Caco-2 (cell line): ENCODE data around the gene LRP1. TPM values are rescaled to one million over a fixed set of nuclear protein-coding genes. Genes with fewer than 3 reads are reported as not detected.

Source experiments
- BruUV-seq: library from RNA; stranded (reverse); fragments of 400-500 nt; replicated peaks from 2 replicates; lab custom pipeline; 2021; lab: Mats Ljungman, UMichigan
- CTCF ChIA-PET: fragments of 300-600 bp; sonication (Branson Sonifier 250); formaldehyde crosslinking; loops from one replicate; lab custom pipeline; 2022; ENCODE audit warnings: antibody characterized with exemption; lab: Charles Lee
- POLR2A ChIA-PET: fragments of 300-600 bp; sonication (Branson Sonifier 250); formaldehyde crosslinking; loops from one replicate; lab custom pipeline; 2022; ENCODE audit warnings: antibody characterized with exemption; lab: Charles Lee
- DNase-seq, 2 experiments: peaks; one replicate each; pipeline versions ENCODE4 v3.0.0 to v3.0.0-alpha.2; 2020 to 2022
- H3K27me3 ChIP-seq: replicated peaks from 2 replicates; pipeline ENCODE4 v1.6.0; 2011; ENCODE audit warnings: low read length; ENCODE audit not compliant: control insufficient read depth, insufficient read depth
- H3K36me3 ChIP-seq: 2 replicates; pipeline ENCODE4 v1.5.1; 2011; ENCODE audit warnings: low read length; ENCODE audit not compliant: control insufficient read depth, insufficient read depth
- H3K4me1 ChIP-seq: fragments of 250-450 bp; sonication (Bioruptor Pico); 2 replicates; pipeline ENCODE4 v1.5.1; 2020; ENCODE audit warnings: mild to moderate bottlenecking
- H3K4me3 ChIP-seq: 2 replicates; pipeline ENCODE4 v1.5.1; 2011; ENCODE audit warnings: low read depth, mild to moderate bottlenecking, control low read depth, low read length
- H3K9me3 ChIP-seq: fragments of 250-450 bp; sonication (Bioruptor Pico); 2 replicates; pipeline ENCODE4 v1.5.1; 2020; ENCODE audit warnings: mild to moderate bottlenecking, moderate library complexity
- H3K27ac Mint-ChIP-seq: one replicate; pipeline ENCODE4 v1.8.0; 2022; ENCODE audit warnings: mixed read lengths; ENCODE audit not compliant: unreplicated experiment
- H3K27me3 Mint-ChIP-seq: one replicate; pipeline ENCODE4 v1.8.0; 2022; ENCODE audit warnings: mixed read lengths; ENCODE audit not compliant: insufficient read depth, unreplicated experiment
- H3K36me3 Mint-ChIP-seq: one replicate; pipeline ENCODE4 v1.8.0; 2022; ENCODE audit warnings: mild to moderate bottlenecking, mixed read lengths; ENCODE audit not compliant: insufficient read depth, unreplicated experiment
- H3K4me1 Mint-ChIP-seq: one replicate; pipeline ENCODE4 v1.8.0; 2022; ENCODE audit warnings: low read depth, mixed read lengths; ENCODE audit not compliant: unreplicated experiment
- H3K4me3 Mint-ChIP-seq: one replicate; pipeline ENCODE4 v1.8.0; 2022; ENCODE audit warnings: mild to moderate bottlenecking, moderate library complexity, mixed read lengths; ENCODE audit not compliant: unreplicated experiment
- H3K9me3 Mint-ChIP-seq: one replicate; pipeline ENCODE4 v1.8.0; 2022; ENCODE audit warnings: mixed read lengths; ENCODE audit not compliant: unreplicated experiment
- CTCF ChIP-seq, 2 experiments: fragments of 200-600 bp in 1 of 2; IDR thresholded peaks; 1 replicate in 1 of 2; 2 replicates in 1 of 2; pipeline versions ENCODE4 v1.5.1 to v1.8.0; 2011 to 2022; ENCODE audit warnings: antibody characterized with exemption in 1 of 2, control low read depth in 1 of 2, inconsistent platforms in 1 of 2, low read depth in 1 of 2, low read length in 1 of 2, mild to moderate bottlenecking in 1 of 2, moderate library complexity in 1 of 2; ENCODE audit not compliant: insufficient read depth in 1 of 2, severe bottlenecking in 1 of 2, unreplicated experiment in 1 of 2
- intact Hi-C: fragments of 100-400 bp; cut with micrococcal nuclease; formaldehyde crosslinking; loops from one replicate; pipeline ENCODE4 v1.10.0; 2022; ENCODE audit not compliant: unreplicated experiment
- total RNA-seq: library from RNA; stranded (reverse); gene quantifications from 2 replicates; pipeline ENCODE4 v1.2.3, GENCODE V29; 2022

LRP1 gene
- total RNA-seq, 1 experiment from 2014 or later, result 111 TPM

- Histone ChIP-seq H3K4me1 (peaks cover 20% of the 10 kb centered on the region), H3K9me3 (no peaks in the 10 kb centered on the region), H3K36me3 (no peaks in the 10 kb centered on the region; the same call in 1 of the 2 replicates), H3K27me3 (peaks cover 10% of the 10 kb centered on the region), H3K4me3 (peak overlapping the region; percentile 46)
- no peak for DNase-seq
- H3K27me3 Mint-ChIP-seq, result peaks cover 27% of the 10 kb centered on the region
- BruUV-seq, result no TSS peak
- intact Hi-C loops, result no loop called here
- H3K4me3 Mint-ChIP-seq, result peak overlapping the region; percentile 82
- no peak overlapping the region for H3K27ac Mint-ChIP-seq
- H3K36me3 Mint-ChIP-seq, result peaks cover 31% of the 10 kb centered on the region
- TF ChIP-seq CTCF (IDR thresholded peaks at IDR 0.05; ENCODE audit: insufficient read depth in 1 of 2, low read depth in 1 of 2, low read length in 1 of 2, severe bottlenecking in 1 of 2, unreplicated experiment in 1 of 2), result no peak
- peaks cover 35% of the 10 kb centered on the region for H3K4me1 Mint-ChIP-seq
- CTCF ChIA-PET, result interaction anchor here (1.0 to 2.0 kb wide), 5 partner anchors 9 to 26 kb away, joined by 3 to 12 read pairs (median 9); partner anchors contain the start of gene SHMT2
- no peaks in the 10 kb centered on the region for H3K9me3 Mint-ChIP-seq
- POLR2A ChIA-PET, result interaction anchor here (0.6 to 4.5 kb wide), 2 partner anchors 12 to 204 kb away, joined by 9 to 26 read pairs; partner anchors contain the start of gene SHMT2
These were observed 88.9 kb downstream of the LRP1 start for GRCh38 chr12:57216921-57217879.

GRCh38 chr12:57218030-57218853 lies 90.0 kb downstream of the LRP1 start:
- Mint-ChIP-seq H3K9me3 (no peaks in the 10 kb centered on the region), H3K4me1 (peaks cover 35% of the 10 kb centered on the region), H3K27me3 (peaks cover 27% of the 10 kb centered on the region), H3K27ac (no peak overlapping the region), H3K36me3 (peaks cover 27% of the 10 kb centered on the region), H3K4me3 (peak overlapping the region; percentile 82)
- H3K4me1 ChIP-seq, result peaks cover 20% of the 10 kb centered on the region
- H3K36me3 ChIP-seq, result no peaks in the 10 kb centered on the region; the same call in 1 of the 2 replicates
- ChIA-PET CTCF (interaction anchor here (0.7 to 2.0 kb wide), 5 partner anchors 8 to 25 kb away, joined by 3 to 12 read pairs (median 6); partner anchors contain the start of gene SHMT2), POLR2A (interaction anchor here (0.6 to 4.5 kb wide), 2 partner anchors 11 to 203 kb away, joined by 9 to 26 read pairs; partner anchors contain the start of gene SHMT2)
- no peak overlapping the region for H3K4me3 ChIP-seq
- H3K9me3 ChIP-seq, result no peaks in the 10 kb centered on the region
- no peak for TF ChIP-seq CTCF (IDR thresholded peaks at IDR 0.05; ENCODE audit: insufficient read depth in 1 of 2, low read depth in 1 of 2, low read length in 1 of 2, severe bottlenecking in 1 of 2, unreplicated experiment in 1 of 2)
- H3K27me3 ChIP-seq, result peaks cover 10% of the 10 kb centered on the region
- TSS peak; percentile 3 for BruUV-seq
- no peak for DNase-seq
- intact Hi-C loops, result no loop called here
